A549 (cell line): ENCODE data around the gene PERM1. TPM values are rescaled to one million over a fixed set of nuclear protein-coding genes. Genes with fewer than 3 reads are reported as not detected.

ENCODE experiments used
- ATAC-seq, 2 experiments: fragments of 200-7000 bp in 1 of 2; fragments of >200 bp in 1 of 2; cut with Nextera tagmentation in 1 of 2; cut with Tn5 transposase in 1 of 2; 3 replicates each; pipeline versions ENCODE4 v1.8.0 to v1.9.1; 2018 to 2020; ENCODE audit warnings: mild to moderate bottlenecking in 1 of 2, moderate library complexity in 1 of 2
- CTCF ChIA-PET: fragments of 300-600 bp; sonication (Branson Sonifier 250); formaldehyde crosslinking; extraction: SDS; loops from one replicate; lab custom pipeline; 2021; ENCODE audit warnings: antibody characterized with exemption, inconsistent platforms; lab: Yijun Ruan, JAX
- POLR2A ChIA-PET: fragments of 350-600 bp; formaldehyde crosslinking; extraction: SDS; loops from one replicate; lab custom pipeline; 2021; ENCODE audit warnings: antibody characterized with exemption, inconsistent platforms; lab: Yijun Ruan, JAX
- DNase-seq, 2 experiments: peaks; one replicate each; pipeline versions ENCODE4 v3.0.0 to v3.0.0-alpha.2; 2011 to 2016; ENCODE audit warnings: low read depth in 1 of 2, low spot score in 1 of 2
- FAIRE-seq: peaks from 2 replicates; lab custom pipeline; 2011; peaks lifted over from hg19 to GRCh38; lab: Jason Lieb, UNC
- H3K27ac ChIP-seq, 2 experiments: fragments of >200 bp; sonication (Bioruptor Twin); formaldehyde crosslinking; 3 replicates each; pipeline ENCODE4 v1.5.1; 2016 to 2017
- H3K4me1 ChIP-seq: fragments of >200 bp; sonication (Bioruptor Twin); formaldehyde crosslinking; 3 replicates; pipeline ENCODE4 v1.6.1; 2016
- H3K4me2 ChIP-seq: fragments of >200 bp; sonication (Bioruptor Twin); formaldehyde crosslinking; 3 replicates; pipeline ENCODE4 v1.6.1; 2016
- H3K4me3 ChIP-seq: fragments of >200 bp; sonication (Bioruptor Twin); formaldehyde crosslinking; 3 replicates; pipeline ENCODE4 v1.5.1; 2016
- H3K9me3 ChIP-seq: fragments of >200 bp; sonication (Bioruptor Twin); formaldehyde crosslinking; 3 replicates; pipeline ENCODE4 v1.6.1; 2016
- CBX2 ChIP-seq: fragments of 200-600 bp; sonication (generic); IDR thresholded peaks from 2 replicates; pipeline ENCODE4 v1.6.1; 2016; ENCODE audit warnings: low read depth, mild to moderate bottlenecking, borderline replicate concordance
- CBX8 ChIP-seq: fragments of 200-600 bp; sonication (generic); IDR thresholded peaks from 2 replicates; pipeline ENCODE4 v1.6.1; 2016
- CHD2 ChIP-seq: fragments of 150-350 bp; IDR thresholded peaks from 2 replicates; pipeline ENCODE4 v1.6.1; 2014; ENCODE audit warnings: low read length; ENCODE audit not compliant: partially characterized antibody
- CTCF ChIP-seq: fragments of >200 bp; sonication (Bioruptor Twin); formaldehyde crosslinking; IDR thresholded peaks from 3 replicates; pipeline ENCODE4 v1.5.1; 2016
- FOSL2 ChIP-seq, 2 experiments: fragments of 450-650 bp in 1 of 2; fragments of >200 bp in 1 of 2; sonication (Bioruptor Twin) in 1 of 2; formaldehyde crosslinking; IDR thresholded peaks; 2 replicates each; pipeline versions ENCODE4 v1.5.0 to v1.6.1; 2016 to 2020; ENCODE audit warnings: mild to moderate bottlenecking in 1 of 2, moderate library complexity in 1 of 2
- FOXS1 ChIP-seq: fragments of 250-450 bp; sonication (Bioruptor Pico); IDR thresholded peaks from 2 replicates; pipeline ENCODE4 v1.5.0; 2020; ENCODE audit warnings: mild to moderate bottlenecking, moderate library complexity
- GATA3 ChIP-seq: IDR thresholded peaks from 2 replicates; pipeline ENCODE4 v1.6.1; 2012; ENCODE audit warnings: borderline replicate concordance
- HES2 ChIP-seq: fragments of >200 bp; sonication (Bioruptor Twin); formaldehyde crosslinking; IDR thresholded peaks from 2 replicates; pipeline ENCODE4 v1.6.1; 2016
- HOXA7 ChIP-seq: fragments of 250-450 bp; sonication (Bioruptor Pico); IDR thresholded peaks from 2 replicates; pipeline ENCODE4 v1.5.0; 2020; ENCODE audit warnings: mild to moderate bottlenecking, moderate library complexity
- KDM5A ChIP-seq: fragments of 200-600 bp; sonication (generic); IDR thresholded peaks from 2 replicates; pipeline ENCODE4 v1.6.1; 2016; ENCODE audit warnings: antibody characterized with exemption, mild to moderate bottlenecking
- NPAS2 ChIP-seq: fragments of 250-450 bp; sonication (Bioruptor Pico); IDR thresholded peaks from 2 replicates; pipeline ENCODE4 v1.8.0; 2022; ENCODE audit warnings: mild to moderate bottlenecking, moderate library complexity, borderline replicate concordance
- NR3C1 ChIP-seq: fragments of >200 bp; sonication (Bioruptor Twin); formaldehyde crosslinking; IDR thresholded peaks from 3 replicates; pipeline ENCODE4 v1.6.1; 2017
- PBX3 ChIP-seq: IDR thresholded peaks from 2 replicates; pipeline ENCODE4 v1.6.1; 2012
- POLR2A ChIP-seq: IDR thresholded peaks from 2 replicates; pipeline ENCODE4 v1.6.1; 2012; ENCODE audit warnings: mild to moderate bottlenecking, low read length
- POLR2AphosphoS2 ChIP-seq: conservative IDR thresholded peaks from 2 replicates; pipeline ENCODE4 v1.6.1; 2012; ENCODE audit warnings: low read length, improper control_type of control experiment, inconsistent platforms
- RFX5 ChIP-seq: fragments of 450-650 bp; IDR thresholded peaks from 2 replicates; pipeline ENCODE4 v1.7.1; 2014; ENCODE audit warnings: antibody characterized with exemption, mild to moderate bottlenecking, moderate library complexity
- RNF2 ChIP-seq: fragments of 200-600 bp; sonication (generic); IDR thresholded peaks from 2 replicates; pipeline ENCODE4 v1.6.1; 2016; ENCODE audit warnings: low read depth, mild to moderate bottlenecking, antibody characterized with exemption, moderate library complexity, borderline replicate concordance
- TFCP2L1 ChIP-seq: fragments of 250-450 bp; sonication (Bioruptor Pico); IDR thresholded peaks from 2 replicates; pipeline ENCODE4 v1.5.0; 2021; ENCODE audit warnings: mild to moderate bottlenecking
- ZFP36 ChIP-seq: fragments of 450-650 bp; IDR thresholded peaks from 2 replicates; pipeline ENCODE4 v1.6.1; 2014; ENCODE audit warnings: borderline replicate concordance; ENCODE audit not compliant: partially characterized antibody
- WGBS: methylation state at CpG from one replicate; pipeline ENCODE4 v1.1.6; 2017; ENCODE audit errors: missing lambda C conversion rate; 5-methylcytosine and 5-hydroxymethylcytosine counted together
- polyA plus RNA-seq, 4 experiments: library from polyadenylated mRNA; depleted of rRNA in 3 of 4; stranded (reverse); fragments of >200 nt; fragmentation: RNase III in 1 of 4; extraction: RNeasy Plus Mini Kit Qiagen cat#74134 plus additional on column Dnase treatment in 1 of 4; gene quantifications; 2 replicates in 3 of 4; 3 replicates in 1 of 4; pipeline ENCODE4 v1.2.3, GENCODE V29; 2011 to 2017
- TF ChIP-seq, protein P1 (sequence below): fragments of 150-350 bp; IDR thresholded peaks from 2 replicates; pipeline ENCODE4 v1.6.1; 2014; ENCODE audit warnings: low read depth, mild to moderate bottlenecking, low read length
- TF ChIP-seq, protein P2 (sequence below): fragments of 450-650 bp; IDR thresholded peaks from 2 replicates; pipeline ENCODE4 v1.6.1; 2014; ENCODE audit warnings: antibody characterized with exemption

PERM1 gene
- polyA plus RNA-seq, 2 of the 4 experiments (the other 2 are of a cell fraction) = 0.30 TPM; not detected in 1

DNA sequence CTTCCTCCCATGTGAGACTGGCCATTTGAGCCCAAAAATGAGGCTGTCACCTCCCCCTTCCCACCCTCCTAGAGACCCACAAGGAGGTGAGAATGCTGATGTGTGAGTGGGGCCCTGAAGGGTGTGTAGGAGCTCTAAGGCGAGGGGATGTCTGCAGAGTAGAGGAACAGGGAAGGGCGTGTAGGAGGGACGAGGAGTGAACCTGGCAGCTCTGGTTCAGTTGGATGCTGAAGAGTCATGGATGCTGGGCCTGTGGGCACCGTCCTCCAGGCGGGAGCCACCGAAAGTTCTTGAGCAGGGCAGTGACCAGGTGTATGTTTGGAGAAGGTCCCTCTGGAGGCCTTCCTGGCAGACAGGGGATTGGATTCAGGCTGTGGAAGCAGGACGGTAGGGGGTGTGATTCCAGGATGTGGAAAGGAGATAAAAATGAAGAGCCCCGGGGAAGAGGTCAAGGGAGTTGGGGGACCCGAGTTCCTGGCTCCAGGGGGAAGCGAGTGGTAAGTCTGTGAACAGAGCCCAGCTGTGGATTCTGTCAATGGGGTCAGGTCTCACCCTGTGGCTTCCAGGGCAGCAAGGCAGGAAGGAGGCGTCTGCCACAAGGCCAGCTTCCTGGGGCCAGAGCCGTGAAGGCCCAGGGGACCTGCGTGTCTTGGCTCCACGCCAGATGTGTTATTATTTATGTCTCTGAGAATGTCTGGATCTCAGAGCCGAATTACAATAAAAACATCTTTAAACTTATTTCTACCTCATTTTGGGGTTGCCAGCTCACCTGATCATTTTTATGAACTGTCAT is 50.3 kb downstream of the PERM1 start:
- ChIA-PET POLR2A (no interaction called here), CTCF (interaction anchor here (0.8 to 6.9 kb wide), 3 partner anchors 10 to 27 kb away, joined by 3 to 84 read pairs (median 4); no protein-coding TSS in a partner anchor)
- Histone ChIP-seq H3K4me3 (no peak overlapping the region), H3K9me3 (no peaks in the 10 kb centered on the region), H3K4me1 (peaks cover 17% of the 10 kb centered on the region; the same call in 2 of the 3 replicates)
- ATAC-seq (no peak), DNase-seq (no peak), FAIRE-seq (no peak)
- 68% methylated on average over 15 of the region's 15 CpGs for WGBS
- no peak for TF ChIP-seq ZFP36
- TF ChIP-seq RNF2 = no peak
- no peak for TF ChIP-seq CTCF
- no peak for TF ChIP-seq KDM5A
- no peak for TF ChIP-seq RFX5
- no peak for TF ChIP-seq HOXA7 (CRISPR knock-in tag)
- TF ChIP-seq NPAS2 (CRISPR knock-in tag) = no peak
- TF ChIP-seq GATA3 = no peak
- TF ChIP-seq PBX3 = no peak
- TF ChIP-seq POLR2A = no peak
- no peak for TF ChIP-seq CBX8
- TF ChIP-seq POLR2AphosphoS2 = no peak
- TF ChIP-seq CBX2 = no peak
- TF ChIP-seq, protein P1, sequence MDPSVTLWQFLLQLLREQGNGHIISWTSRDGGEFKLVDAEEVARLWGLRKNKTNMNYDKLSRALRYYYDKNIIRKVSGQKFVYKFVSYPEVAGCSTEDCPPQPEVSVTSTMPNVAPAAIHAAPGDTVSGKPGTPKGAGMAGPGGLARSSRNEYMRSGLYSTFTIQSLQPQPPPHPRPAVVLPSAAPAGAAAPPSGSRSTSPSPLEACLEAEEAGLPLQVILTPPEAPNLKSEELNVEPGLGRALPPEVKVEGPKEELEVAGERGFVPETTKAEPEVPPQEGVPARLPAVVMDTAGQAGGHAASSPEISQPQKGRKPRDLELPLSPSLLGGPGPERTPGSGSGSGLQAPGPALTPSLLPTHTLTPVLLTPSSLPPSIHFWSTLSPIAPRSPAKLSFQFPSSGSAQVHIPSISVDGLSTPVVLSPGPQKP = no peak
- no peak for TF ChIP-seq CHD2
- TF ChIP-seq, protein P2, sequence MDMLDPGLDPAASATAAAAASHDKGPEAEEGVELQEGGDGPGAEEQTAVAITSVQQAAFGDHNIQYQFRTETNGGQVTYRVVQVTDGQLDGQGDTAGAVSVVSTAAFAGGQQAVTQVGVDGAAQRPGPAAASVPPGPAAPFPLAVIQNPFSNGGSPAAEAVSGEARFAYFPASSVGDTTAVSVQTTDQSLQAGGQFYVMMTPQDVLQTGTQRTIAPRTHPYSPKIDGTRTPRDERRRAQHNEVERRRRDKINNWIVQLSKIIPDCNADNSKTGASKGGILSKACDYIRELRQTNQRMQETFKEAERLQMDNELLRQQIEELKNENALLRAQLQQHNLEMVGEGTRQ = no peak
- TF ChIP-seq HES2 = no peak
- TF ChIP-seq FOXS1 (CRISPR knock-in tag) = no peak
- TF ChIP-seq TFCP2L1 (CRISPR knock-in tag) = no peak
- TF ChIP-seq, all 56 proteins: peak for 0
- no peak overlapping the region for H3K4me2 ChIP-seq
- no peak overlapping the region for H3K27ac ChIP-seq

- TF ChIP-seq FOSL2 (IDR thresholded peaks at IDR 0.05) (no peak), FOSL2 (CRISPR knock-in tag; IDR thresholded peaks at IDR 0.05) (no peak), NR3C1 (no peak)
- TF ChIP-seq, protein P2 = no peak
- Histone ChIP-seq H3K9me3 (no peaks in the 10 kb centered on the region), H3K4me3 (no peak overlapping the region), H3K4me1 (peaks cover 25% of the 10 kb centered on the region; the same call in 2 of the 3 replicates), H3K27ac (peak overlapping the region in 1 of 2 experiments; percentile 46; a peak in 1 of 6 replicates), H3K4me2 (no peak overlapping the region)
- CTCF ChIA-PET = interaction anchor here (0.7 to 6.9 kb wide), 4 partner anchors 11 to 35 kb away, joined by 3 to 84 read pairs (median 4); no protein-coding TSS in a partner anchor
- ATAC-seq = no peak; a peak in 1 of 6 replicates
- POLR2A ChIA-PET = interaction anchor here (0.9 kb wide), 1 partner anchor 10 kb away, joined by 3 read pairs; no protein-coding TSS in a partner anchor
- 83% methylated on average over 7 of the region's 18 CpGs for WGBS
- FAIRE-seq = no peak
- no peak for DNase-seq
Measured at GRCh38 chr1:930633-931138, 51.2 kb downstream of the PERM1 start.
